Measurements from ENCODE around the gene ACTR3C.

Gene ACTR3C

DNA sequence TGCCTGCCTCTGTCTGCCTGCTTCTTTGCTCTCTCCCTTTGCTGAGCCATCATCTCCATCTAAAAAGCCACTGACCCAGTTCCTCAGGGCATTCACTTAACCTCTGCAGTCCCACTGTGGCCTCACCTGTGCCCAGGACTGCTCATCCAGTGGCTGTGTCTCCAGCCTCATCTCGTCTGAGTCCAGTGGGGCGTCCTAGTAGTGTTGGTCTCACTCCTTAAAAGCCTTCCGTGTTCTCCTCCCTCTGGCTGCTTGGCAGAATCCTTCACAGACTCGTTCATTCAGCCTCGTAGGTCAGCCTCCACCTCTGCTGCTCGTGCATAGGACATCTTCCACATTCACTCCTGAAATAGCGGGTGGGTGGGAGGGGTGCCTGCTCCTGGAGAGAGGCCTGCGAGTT is 10.8 kb upstream of the ACTR3C start:
- Mint-ChIP-seq H3K27me3 (no peaks in the 10 kb centered on the region), H3K9me3 (no peaks in the 10 kb centered on the region), H3K4me3 (no peak overlapping the region), H3K4me1 (ENCODE audit: low read depth) (peaks cover under 1% of the 10 kb centered on the region), H3K36me3 (ENCODE audit: low read depth) (peaks cover 50% of the 10 kb centered on the region), H3K27ac (no peak overlapping the region)
- DNase-seq: no peak

DNA sequence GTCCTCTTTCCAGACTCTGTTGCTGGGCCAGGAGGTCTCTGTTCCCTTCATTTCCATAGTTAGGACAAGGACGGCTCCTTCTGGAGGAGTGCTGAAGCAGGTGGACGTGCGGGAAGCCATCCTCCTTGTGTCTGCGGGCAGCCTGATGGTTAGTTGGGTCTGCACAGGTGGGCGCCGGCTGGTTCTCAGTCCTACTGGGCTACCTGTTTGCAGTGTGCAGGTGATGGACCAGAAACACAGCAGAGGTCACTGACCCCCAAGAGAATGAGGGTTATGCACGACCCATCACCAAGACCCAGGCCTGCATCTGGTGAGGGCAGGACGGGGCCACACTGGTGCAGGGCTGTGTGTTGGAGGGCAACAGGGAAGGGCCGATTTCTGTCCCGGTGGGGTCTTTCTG is 10.3 kb upstream of the ACTR3C start:
- peaks cover 55% of the 10 kb centered on the region for H3K36me3 Mint-ChIP-seq (ENCODE audit: low read depth)
- H3K27me3 Mint-ChIP-seq: no peaks in the 10 kb centered on the region
- no peak overlapping the region for H3K27ac Mint-ChIP-seq
- peaks cover 1% of the 10 kb centered on the region for H3K4me1 Mint-ChIP-seq (ENCODE audit: low read depth)
- H3K4me3 Mint-ChIP-seq: no peak overlapping the region
- DNase-seq: no peak
- no peaks in the 10 kb centered on the region for H3K9me3 Mint-ChIP-seq

- no peak for DNase-seq
- H3K4me1 Mint-ChIP-seq (ENCODE audit: low read depth): peaks cover 1% of the 10 kb centered on the region
- no peaks in the 10 kb centered on the region for H3K27me3 Mint-ChIP-seq
- no peak overlapping the region for H3K4me3 Mint-ChIP-seq
- no peaks in the 10 kb centered on the region for H3K9me3 Mint-ChIP-seq
- peaks cover 60% of the 10 kb centered on the region for H3K36me3 Mint-ChIP-seq (ENCODE audit: low read depth)
- no peak overlapping the region for H3K27ac Mint-ChIP-seq
These were observed 9.7 kb upstream of the ACTR3C start for GRCh38 chr7:150332852-150333635.

GRCh38 chr7:150330211-150330885 is 7.0 kb upstream of the ACTR3C start:
- no peak overlapping the region for H3K27ac Mint-ChIP-seq
- no peak for DNase-seq
- H3K36me3 Mint-ChIP-seq (ENCODE audit: low read depth): peaks cover 77% of the 10 kb centered on the region
- H3K4me3 Mint-ChIP-seq: no peak overlapping the region
- no peaks in the 10 kb centered on the region for H3K27me3 Mint-ChIP-seq
- peaks cover 18% of the 10 kb centered on the region for H3K4me1 Mint-ChIP-seq (ENCODE audit: low read depth)
- no peaks in the 10 kb centered on the region for H3K9me3 Mint-ChIP-seq

DNA sequence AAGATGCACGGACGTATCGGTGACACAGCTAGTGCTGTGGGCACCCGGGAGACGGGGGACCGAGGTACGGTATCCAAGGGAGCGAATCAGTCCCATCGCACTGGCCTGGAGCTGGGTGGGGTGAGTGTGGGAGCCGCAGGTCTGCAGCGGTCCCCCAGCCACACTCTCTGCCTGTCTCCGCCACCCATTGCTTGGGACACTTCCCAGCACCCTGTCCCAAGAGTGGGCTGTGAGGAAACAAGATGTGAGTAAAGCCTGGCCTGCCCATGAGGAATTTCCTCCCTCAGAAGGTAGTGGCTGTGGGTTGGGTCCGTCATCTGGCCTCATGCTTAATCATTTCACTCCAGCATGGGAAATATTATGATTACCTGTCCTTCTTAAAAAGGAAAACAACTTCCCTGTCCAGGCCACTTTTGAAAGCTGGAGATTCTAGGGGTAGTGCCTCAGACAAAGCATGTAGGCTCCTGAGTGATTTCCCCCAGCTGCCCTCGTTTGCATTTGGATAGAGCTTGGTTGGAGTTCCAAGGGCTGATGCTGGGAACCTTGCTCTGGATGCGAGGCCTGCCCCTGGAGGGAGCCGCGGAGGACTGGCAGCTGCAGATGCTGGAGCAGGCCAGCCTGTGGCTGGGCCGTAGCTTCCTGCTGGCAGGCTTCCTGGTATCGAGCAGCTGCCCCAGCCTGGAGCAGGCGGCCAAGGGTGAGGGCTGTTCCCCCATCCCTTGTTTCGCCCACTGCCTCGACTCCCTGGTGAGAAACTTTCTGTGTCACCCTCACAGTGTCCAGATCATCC is 6.2 kb upstream of the ACTR3C start:
- Mint-ChIP-seq H3K36me3 (ENCODE audit: low read depth) (peaks cover 85% of the 10 kb centered on the region), H3K27ac (no peak overlapping the region), H3K9me3 (no peaks in the 10 kb centered on the region), H3K27me3 (no peaks in the 10 kb centered on the region), H3K4me3 (no peak overlapping the region), H3K4me1 (ENCODE audit: low read depth) (peaks cover 26% of the 10 kb centered on the region)
- no peak for DNase-seq

- no peak for DNase-seq
- Mint-ChIP-seq H3K27me3 (no peaks in the 10 kb centered on the region), H3K4me1 (ENCODE audit: low read depth) (peaks cover 41% of the 10 kb centered on the region), H3K27ac (peak overlapping the region; percentile 14), H3K36me3 (ENCODE audit: low read depth) (peaks cover 90% of the 10 kb centered on the region), H3K9me3 (no peaks in the 10 kb centered on the region), H3K4me3 (no peak overlapping the region)
These were observed 4.0 kb upstream of the ACTR3C start for GRCh38 chr7:150327308-150327707.

DNA sequence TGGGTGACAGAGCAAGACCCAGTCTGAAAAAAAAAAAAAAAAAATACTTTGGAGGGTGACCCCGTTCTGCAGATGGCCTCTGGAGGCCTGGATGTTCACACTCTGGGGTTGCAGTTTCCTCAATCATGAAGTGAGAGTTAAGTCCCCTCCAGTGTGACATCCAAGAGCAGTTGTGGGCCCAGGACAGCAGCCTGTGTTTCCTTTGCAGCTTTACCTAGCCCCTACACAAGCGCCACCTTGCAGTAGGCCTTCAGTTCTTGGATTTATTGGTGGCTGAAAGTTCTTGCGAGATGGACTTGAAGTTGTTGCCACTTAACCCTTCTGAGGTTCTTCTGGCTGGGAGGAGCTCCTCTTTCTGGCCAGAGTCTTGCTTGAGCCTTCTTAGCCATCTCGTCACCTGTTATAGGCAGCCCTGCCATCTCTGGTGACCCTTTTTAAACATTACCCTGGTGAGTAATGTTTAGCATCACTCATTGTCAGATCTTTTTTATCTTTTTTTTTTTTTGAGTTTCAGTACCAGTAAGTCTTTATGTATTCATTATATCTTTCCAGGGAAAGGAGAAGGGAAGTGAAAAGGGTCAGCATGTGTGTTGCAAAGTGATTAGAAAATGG is 3.4 kb upstream of the ACTR3C start:
- Mint-ChIP-seq H3K36me3 (ENCODE audit: low read depth) (peaks cover 96% of the 10 kb centered on the region), H3K27me3 (no peaks in the 10 kb centered on the region), H3K4me1 (ENCODE audit: low read depth) (peaks cover 47% of the 10 kb centered on the region), H3K9me3 (no peaks in the 10 kb centered on the region), H3K4me3 (no peak overlapping the region), H3K27ac (peak overlapping the region; percentile 14)
- DNase-seq: no peak

DNA sequence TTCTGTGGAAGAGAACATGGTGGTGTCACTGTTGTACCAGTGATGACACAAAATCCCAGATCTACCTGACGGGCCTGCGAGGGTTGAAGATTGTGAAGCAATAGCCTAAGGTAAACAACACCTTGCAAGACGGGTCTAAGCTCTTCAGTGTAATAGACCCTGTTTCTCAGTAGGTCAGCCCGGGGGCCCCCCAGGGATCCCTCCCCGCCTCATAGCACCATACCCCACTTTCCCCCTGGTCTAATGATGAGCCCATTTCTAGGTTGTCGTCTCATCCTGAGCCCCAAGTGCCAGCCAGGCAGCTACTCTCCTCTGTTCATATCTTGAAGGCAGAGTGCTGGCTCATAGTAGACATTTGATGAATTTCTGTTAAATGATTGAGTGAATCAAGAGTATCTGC is 2.6 kb upstream of the ACTR3C start:
- no peak overlapping the region for H3K4me3 Mint-ChIP-seq
- H3K27ac Mint-ChIP-seq: no peak overlapping the region
- no peaks in the 10 kb centered on the region for H3K27me3 Mint-ChIP-seq
- H3K9me3 Mint-ChIP-seq: no peaks in the 10 kb centered on the region
- DNase-seq: no peak
- H3K36me3 Mint-ChIP-seq (ENCODE audit: low read depth): peaks cover 91% of the 10 kb centered on the region
- H3K4me1 Mint-ChIP-seq (ENCODE audit: low read depth): peaks cover 54% of the 10 kb centered on the region

DNA sequence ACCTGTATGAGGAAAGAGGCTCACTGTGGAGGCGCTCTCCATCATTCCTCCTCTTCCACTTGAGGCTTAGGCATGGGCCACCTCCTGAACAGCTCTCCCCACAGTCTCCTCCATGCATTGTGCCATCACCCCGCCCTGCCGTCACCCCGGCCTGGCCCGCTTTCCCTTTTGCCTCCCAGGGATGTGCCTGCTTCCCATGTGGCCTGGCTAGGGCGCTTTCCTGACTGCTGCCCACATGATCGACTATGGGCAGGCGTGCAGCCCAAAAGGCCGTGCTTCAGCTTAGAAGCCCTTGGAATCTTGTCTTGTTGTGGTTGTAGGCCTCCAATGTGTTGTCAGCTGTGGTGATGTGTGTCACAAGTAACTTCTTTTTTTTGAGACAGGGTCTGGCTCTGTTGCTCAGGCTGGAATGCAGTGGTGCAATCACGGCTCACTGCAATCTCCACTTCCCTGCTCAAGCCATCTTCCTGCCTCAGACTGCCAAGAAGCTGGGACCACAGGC is 1.8 kb upstream of the ACTR3C start:
- Mint-ChIP-seq H3K27ac (peak overlapping the region; percentile 99), H3K4me3 (peak overlapping the region; percentile 94), H3K9me3 (no peaks in the 10 kb centered on the region), H3K4me1 (ENCODE audit: low read depth) (peaks cover 61% of the 10 kb centered on the region), H3K27me3 (no peaks in the 10 kb centered on the region), H3K36me3 (ENCODE audit: low read depth) (peaks cover 89% of the 10 kb centered on the region)
- DNase-seq: no peak

GRCh38 chr7:150324373-150324961 is 1.1 kb upstream of the ACTR3C start:
- peaks cover 86% of the 10 kb centered on the region for H3K36me3 Mint-ChIP-seq (ENCODE audit: low read depth)
- H3K4me3 Mint-ChIP-seq: peak overlapping the region; percentile 94
- H3K27ac Mint-ChIP-seq: peak overlapping the region; percentile 99
- no peaks in the 10 kb centered on the region for H3K27me3 Mint-ChIP-seq
- no peak for DNase-seq
- H3K4me1 Mint-ChIP-seq (ENCODE audit: low read depth): peaks cover 68% of the 10 kb centered on the region
- no peaks in the 10 kb centered on the region for H3K9me3 Mint-ChIP-seq

- Mint-ChIP-seq H3K36me3 (ENCODE audit: low read depth) (peaks cover 80% of the 10 kb centered on the region), H3K27me3 (no peaks in the 10 kb centered on the region), H3K27ac (peak overlapping the region; percentile 99), H3K4me1 (ENCODE audit: low read depth) (peaks cover 68% of the 10 kb centered on the region), H3K4me3 (peak overlapping the region; percentile 94), H3K9me3 (no peaks in the 10 kb centered on the region)
- no peak for DNase-seq
These were observed 482 bp upstream of the ACTR3C start for GRCh38 chr7:150323682-150324372.

DNA sequence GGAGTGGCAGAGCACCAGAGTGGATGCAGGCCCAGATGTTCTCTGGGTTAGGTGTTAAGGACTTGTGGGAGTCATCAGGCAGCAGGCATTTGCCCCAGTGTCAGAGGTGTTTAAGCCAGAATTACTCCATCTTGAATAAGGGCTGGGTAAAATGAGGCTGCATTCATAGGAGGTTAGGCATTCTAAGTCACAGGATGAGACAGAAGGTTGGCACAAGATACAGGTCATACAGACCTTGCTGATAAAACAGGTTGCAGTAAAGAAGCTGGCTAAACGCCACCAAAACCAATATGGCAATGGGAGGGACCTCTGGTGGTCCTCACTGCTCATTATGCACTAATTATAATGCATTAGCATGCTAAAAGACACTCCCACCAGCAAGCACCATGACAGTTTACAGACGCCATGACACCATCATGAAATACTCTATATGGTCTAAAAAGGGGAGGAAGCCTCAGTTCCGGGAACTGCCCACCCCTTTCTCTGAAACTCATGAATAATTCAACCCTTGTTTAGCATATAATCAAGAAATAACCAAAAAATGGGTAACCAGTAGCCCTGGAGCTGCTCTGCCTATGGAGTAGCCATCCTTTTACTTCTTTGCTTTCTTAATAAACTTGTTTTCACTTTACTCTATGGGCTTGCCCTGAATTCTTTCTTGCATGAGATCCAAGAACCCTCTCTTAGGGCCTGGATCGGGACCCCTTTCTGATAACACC is 1.1 kb downstream of the ACTR3C start:
- H3K27me3 Mint-ChIP-seq: no peaks in the 10 kb centered on the region
- peaks cover 75% of the 10 kb centered on the region for H3K36me3 Mint-ChIP-seq (ENCODE audit: low read depth)
- peak overlapping the region; percentile 94 for H3K4me3 Mint-ChIP-seq
- H3K9me3 Mint-ChIP-seq: no peaks in the 10 kb centered on the region
- H3K4me1 Mint-ChIP-seq (ENCODE audit: low read depth): peaks cover 71% of the 10 kb centered on the region
- H3K27ac Mint-ChIP-seq: peak overlapping the region; percentile 99
- DNase-seq: peak; percentile 54

DNA sequence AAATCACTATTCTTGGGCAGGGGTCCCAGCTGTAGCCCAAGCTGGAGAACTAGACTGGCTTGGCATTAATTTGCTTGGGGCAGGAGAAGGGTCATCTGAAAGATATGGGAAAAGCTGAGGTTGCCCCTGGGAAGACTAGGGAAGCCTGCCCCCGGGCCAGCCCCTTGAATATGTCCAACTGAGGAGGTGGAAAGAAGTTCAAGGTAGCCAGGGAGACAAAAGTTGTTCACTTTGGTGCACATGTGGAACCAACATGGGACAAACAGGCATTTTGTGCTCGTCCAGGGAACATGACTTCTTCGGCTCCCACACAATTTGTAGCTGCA is 1.6 kb downstream of the ACTR3C start:
- Mint-ChIP-seq H3K4me3 (peak overlapping the region; percentile 94), H3K27ac (peak overlapping the region; percentile 99), H3K36me3 (ENCODE audit: low read depth) (peaks cover 70% of the 10 kb centered on the region), H3K9me3 (no peaks in the 10 kb centered on the region), H3K4me1 (ENCODE audit: low read depth) (peaks cover 68% of the 10 kb centered on the region), H3K27me3 (no peaks in the 10 kb centered on the region)
- no peak for DNase-seq

Data from activated T-cell treated with anti-CD3 and anti-CD28 coated beads, Interleukin-2, amount 50 U/mL, for 24 hours (primary cell).